HCT116 (cell line): ENCODE measurements around the gene DYRK1B. TPM values are rescaled to one million over a fixed set of nuclear protein-coding genes. Genes with fewer than 3 reads are reported as not detected.

Source experiments
- ATAC-seq: fragments of 200-7000 bp; cut with Tn5 transposase; 2 replicates; pipeline ENCODE4 v1.9.1; 2020; ENCODE audit warnings: mild to moderate bottlenecking, moderate library complexity
- BruUV-seq: library from RNA; stranded (reverse); fragments of 400-500 nt; replicated peaks from 2 replicates; lab custom pipeline; 2021; lab: Mats Ljungman, UMichigan
- CTCF ChIA-PET: fragments of 300-600 bp; sonication (Branson Sonifier 250); formaldehyde crosslinking; loops from one replicate; lab custom pipeline; 2021; ENCODE audit warnings: antibody characterized with exemption; lab: Charles Lee
- POLR2A ChIA-PET: fragments of 300-600, 350-600 bp; sonication (Branson Sonifier 250); formaldehyde crosslinking; loops from one replicate; lab custom pipeline; 2021; ENCODE audit warnings: antibody characterized with exemption; lab: Charles Lee
- RAD21 ChIA-PET, 2 experiments: fragments of 300-600 bp; sonication (Branson Sonifier 250); formaldehyde crosslinking; loops; one replicate each; lab custom pipeline; 2023; ENCODE audit warnings: low total read pairs in 2 of 2; ENCODE audit not compliant: uncharacterized antibody in 2 of 2, unreplicated experiment in 2 of 2, low non-redundant PET in 1 of 2; lab: Charles Lee
- DNase-seq: peaks from one replicate; pipeline ENCODE4 v3.0.0-alpha.2; 2010; ENCODE audit warnings: low read depth, low spot score
- H2AFZ ChIP-seq: fragments of 200-600 bp; shearing (Covaris generic), sonication (generic); 2 replicates; pipeline ENCODE4 v1.6.1; 2017; ENCODE audit warnings: low read depth, mixed run types, mixed read lengths, antibody characterized with exemption, low read length; ENCODE audit not compliant: poor library complexity, severe bottlenecking
- H3K27ac ChIP-seq: 2 replicates; pipeline ENCODE4 v1.5.1; 2012; ENCODE audit warnings: low read depth, low read length
- H3K27me3 ChIP-seq: fragments of 200-600 bp; sonication (generic); 2 replicates; pipeline ENCODE4 v1.6.1; 2016; ENCODE audit warnings: mixed run types, low read length, mixed read lengths; ENCODE audit not compliant: insufficient read depth
- H3K36me3 ChIP-seq, 2 experiments: fragments of 200-500 bp in 1 of 2; fragments of 200-600 bp in 1 of 2; sonication (Bioruptor generic) in 1 of 2; sonication (generic) in 1 of 2; 2 replicates each; pipeline versions ENCODE4 v1.5.1 to v1.6.1; 2014 to 2016; ENCODE audit warnings: low read length in 2 of 2, inconsistent platforms in 1 of 2, mixed read lengths in 1 of 2, mixed run types in 1 of 2; ENCODE audit not compliant: insufficient read depth in 2 of 2, control insufficient read depth in 1 of 2
- H3K4me1 ChIP-seq, 2 experiments: fragments of 200-600 bp in 1 of 2; sonication (generic) in 1 of 2; 2 replicates each; pipeline versions ENCODE4 v1.5.1 to v1.6.1; 2012 to 2017; ENCODE audit warnings: low read length in 2 of 2, inconsistent platforms in 1 of 2, mild to moderate bottlenecking in 1 of 2, mixed read lengths in 1 of 2, mixed run types in 1 of 2, moderate library complexity in 1 of 2; ENCODE audit not compliant: insufficient read depth in 2 of 2, control insufficient read depth in 1 of 2
- H3K4me2 ChIP-seq: fragments of 200-600 bp; sonication (generic); 2 replicates; pipeline ENCODE4 v1.6.1; 2017; ENCODE audit warnings: mixed run types, low read length, mixed read lengths
- H3K4me3 ChIP-seq, 2 experiments: fragments of 200-600 bp in 1 of 2; sonication (generic) in 1 of 2; replicated peaks in 1 of 2; 2 replicates each; pipeline ENCODE4 v1.5.1; 2011 to 2016; ENCODE audit warnings: low read length in 2 of 2, control low read depth in 1 of 2, low read depth in 1 of 2, mild to moderate bottlenecking in 1 of 2, mixed read lengths in 1 of 2, mixed run types in 1 of 2
- H3K79me2 ChIP-seq: fragments of 200-600 bp; sonication (generic); 2 replicates; pipeline ENCODE4 v1.6.1; 2017; ENCODE audit warnings: mild to moderate bottlenecking, mixed run types, low read length, moderate library complexity, mixed read lengths; ENCODE audit not compliant: insufficient read depth
- H3K9ac ChIP-seq: fragments of 200-600 bp; sonication (generic); 2 replicates; pipeline ENCODE4 v1.6.1; 2016; ENCODE audit warnings: low read length, mixed read lengths
- H3K9me2 ChIP-seq: fragments of 200-600 bp; sonication (generic), shearing (Covaris generic); 2 replicates; pipeline ENCODE4 v1.6.1; 2017; ENCODE audit warnings: mixed run types, mild to moderate bottlenecking, moderate library complexity; ENCODE audit not compliant: insufficient read depth
- H3K9me3 ChIP-seq, 2 experiments: fragments of 200-500 bp in 1 of 2; fragments of 200-600 bp in 1 of 2; sonication (Bioruptor generic) in 1 of 2; sonication (generic) in 1 of 2; 2 replicates each; pipeline ENCODE4 v1.6.1; 2014 to 2017; ENCODE audit warnings: low read length in 2 of 2, mixed read lengths in 2 of 2, inconsistent platforms in 1 of 2, low read depth in 1 of 2, mild to moderate bottlenecking in 1 of 2, mixed run types in 1 of 2, moderate library complexity in 1 of 2; ENCODE audit not compliant: control insufficient read depth in 1 of 2, insufficient read depth in 1 of 2
- H4K20me1 ChIP-seq: fragments of 200-600 bp; sonication (generic), shearing (Covaris generic); 2 replicates; pipeline ENCODE4 v1.6.1; 2017; ENCODE audit warnings: mixed run types, mild to moderate bottlenecking, moderate library complexity; ENCODE audit not compliant: insufficient read depth
- CEBPB ChIP-seq: IDR thresholded peaks from 2 replicates; pipeline ENCODE4 v1.6.1; 2012; ENCODE audit warnings: low read depth
- CTCF ChIP-seq, 3 experiments: fragments of 200-600 bp in 1 of 3; sonication (generic) in 1 of 3; IDR thresholded peaks in 2 of 3; conservative IDR thresholded peaks in 1 of 3; 2 replicates each; pipeline ENCODE4 v1.5.1; 2012 to 2017; ENCODE audit warnings: low read depth in 2 of 3, low read length in 2 of 3, antibody characterized with exemption in 1 of 3, borderline replicate concordance in 1 of 3, control low read depth in 1 of 3, mild to moderate bottlenecking in 1 of 3, mixed read lengths in 1 of 3, mixed run types in 1 of 3, moderate library complexity in 1 of 3; ENCODE audit not compliant: insufficient read depth in 1 of 3
- EGR1 ChIP-seq: IDR thresholded peaks from 2 replicates; pipeline ENCODE4 v1.6.1; 2012; ENCODE audit warnings: low read depth
- EZH2 ChIP-seq: fragments of 200-600 bp; sonication (generic); IDR thresholded peaks from 2 replicates; pipeline ENCODE4 v1.6.1; 2017; ENCODE audit warnings: antibody characterized with exemption, mixed run types
- EZH2phosphoT487 ChIP-seq: fragments of 200-600 bp; IDR thresholded peaks from 2 replicates; pipeline ENCODE4 v1.6.1; 2018; ENCODE audit warnings: antibody characterized with exemption, borderline replicate concordance
- FOSL1 ChIP-seq: IDR thresholded peaks from 2 replicates; pipeline ENCODE4 v1.6.1; 2012; ENCODE audit warnings: low read depth
- MAX ChIP-seq: IDR thresholded peaks from 2 replicates; pipeline ENCODE4 v1.6.1; 2012
- POLR2AphosphoS5 ChIP-seq: IDR thresholded peaks from 2 replicates; pipeline ENCODE4 v1.6.1; 2011; ENCODE audit warnings: mild to moderate bottlenecking, low read depth, low read length, moderate library complexity
- SIN3A ChIP-seq: IDR thresholded peaks from 2 replicates; pipeline ENCODE4 v1.6.1; 2012; ENCODE audit warnings: low read depth
- SP1 ChIP-seq: IDR thresholded peaks from 2 replicates; pipeline ENCODE4 v1.6.1; 2012; ENCODE audit warnings: low read depth
- YY1 ChIP-seq: IDR thresholded peaks from 2 replicates; pipeline ENCODE4 v1.6.1; 2011; ENCODE audit warnings: low read length, low read depth, moderate library complexity, mild to moderate bottlenecking; ENCODE audit not compliant: insufficient replicate concordance; ENCODE audit errors: extremely low read depth
- ZFX ChIP-seq: fragments of 450-650 bp; IDR thresholded peaks from 2 replicates; pipeline ENCODE4 v1.6.1; 2017
- intact Hi-C: fragments of 100-400 bp; cut with micrococcal nuclease; formaldehyde crosslinking; loops from 2 replicates; pipeline ENCODE4 v1.10.0; 2022
- total RNA-seq: library from RNA; stranded (reverse); gene quantifications from one replicate; pipeline ENCODE4 v1.2.1, GENCODE V29; 2021; ENCODE audit not compliant: unreplicated experiment

DYRK1B gene
- total RNA-seq, 1 experiment from 2014 or later, result 7.3 TPM

GRCh38 chr19:39874404-39874803 is 40.4 kb upstream of the DYRK1B start:
- Histone ChIP-seq H3K9me2 (no peaks in the 10 kb centered on the region), H3K4me2 (no peak overlapping the region), H3K4me3 (no peak overlapping the region), H3K9ac (no peak overlapping the region), H3K36me3 (no peaks in the 10 kb centered on the region), H3K4me1 (peaks cover 0 to 5% of the 10 kb centered on the region in 2 experiments; a peak in 2 of 4 replicates), H3K9me3 (no peaks in the 10 kb centered on the region), H3K27me3 (no peaks in the 10 kb centered on the region), H2AFZ (no peak overlapping the region), H3K79me2 (no peaks in the 10 kb centered on the region), H4K20me1 (no peaks in the 10 kb centered on the region), H3K27ac (no peak overlapping the region)
- no TSS peak for BruUV-seq
- intact Hi-C loops, result no loop called here
- RAD21 ChIA-PET, result no interaction called here
- POLR2A ChIA-PET, result no interaction called here
- DNase-seq (no peak), ATAC-seq (no peak)
- CTCF ChIA-PET, result no interaction called here
- TF ChIP-seq EZH2phosphoT487 (no peak), MAX (no peak), FOSL1 (no peak)

GRCh38 chr19:39873385-39873784 is 39.4 kb upstream of the DYRK1B start:
- intact Hi-C loops, result no loop called here
- ATAC-seq, result no peak
- ChIA-PET CTCF (no interaction called here), POLR2A (no interaction called here), RAD21 (no interaction called here)
- no TSS peak for BruUV-seq
- H3K9ac ChIP-seq, result no peak overlapping the region
- H3K9me2 ChIP-seq, result no peaks in the 10 kb centered on the region
- H3K4me1 ChIP-seq, result peaks cover 0 to 5% of the 10 kb centered on the region in 2 experiments; a peak in 2 of 4 replicates
- no peak overlapping the region for H3K27ac ChIP-seq
- H3K79me2 ChIP-seq, result no peaks in the 10 kb centered on the region
- no peak for TF ChIP-seq CTCF (IDR thresholded peaks at IDR 0.05 in 2 of 3, conservative IDR thresholded peaks at IDR 0.05 in 1 of 3; ENCODE audit: borderline replicate concordance in 1 of 3, insufficient read depth in 1 of 3, low read depth in 2 of 3, low read length in 2 of 3)
- no peak for TF ChIP-seq SIN3A
- TF ChIP-seq SP1, result no peak
- no peak for TF ChIP-seq YY1
- TF ChIP-seq MAX, result no peak
- TF ChIP-seq POLR2AphosphoS5, result no peak
- TF ChIP-seq EGR1, result no peak
- no peak for TF ChIP-seq EZH2
- no peak for TF ChIP-seq CEBPB
- TF ChIP-seq ZFX, result no peak
- H3K27me3 ChIP-seq, result no peaks in the 10 kb centered on the region
- H3K4me2 ChIP-seq, result no peak overlapping the region
- no peak overlapping the region for H3K4me3 ChIP-seq
- no peaks in the 10 kb centered on the region for H3K36me3 ChIP-seq
- H3K9me3 ChIP-seq, result no peaks in the 10 kb centered on the region
- H2AFZ ChIP-seq, result no peak overlapping the region
- no peak for DNase-seq
- no peaks in the 10 kb centered on the region for H4K20me1 ChIP-seq
